ENCODE data around the gene RASAL3.
A peak's percentile ranks its signal among the peaks of the same experiment; 100 is the strongest.

RASAL3 gene

DNA sequence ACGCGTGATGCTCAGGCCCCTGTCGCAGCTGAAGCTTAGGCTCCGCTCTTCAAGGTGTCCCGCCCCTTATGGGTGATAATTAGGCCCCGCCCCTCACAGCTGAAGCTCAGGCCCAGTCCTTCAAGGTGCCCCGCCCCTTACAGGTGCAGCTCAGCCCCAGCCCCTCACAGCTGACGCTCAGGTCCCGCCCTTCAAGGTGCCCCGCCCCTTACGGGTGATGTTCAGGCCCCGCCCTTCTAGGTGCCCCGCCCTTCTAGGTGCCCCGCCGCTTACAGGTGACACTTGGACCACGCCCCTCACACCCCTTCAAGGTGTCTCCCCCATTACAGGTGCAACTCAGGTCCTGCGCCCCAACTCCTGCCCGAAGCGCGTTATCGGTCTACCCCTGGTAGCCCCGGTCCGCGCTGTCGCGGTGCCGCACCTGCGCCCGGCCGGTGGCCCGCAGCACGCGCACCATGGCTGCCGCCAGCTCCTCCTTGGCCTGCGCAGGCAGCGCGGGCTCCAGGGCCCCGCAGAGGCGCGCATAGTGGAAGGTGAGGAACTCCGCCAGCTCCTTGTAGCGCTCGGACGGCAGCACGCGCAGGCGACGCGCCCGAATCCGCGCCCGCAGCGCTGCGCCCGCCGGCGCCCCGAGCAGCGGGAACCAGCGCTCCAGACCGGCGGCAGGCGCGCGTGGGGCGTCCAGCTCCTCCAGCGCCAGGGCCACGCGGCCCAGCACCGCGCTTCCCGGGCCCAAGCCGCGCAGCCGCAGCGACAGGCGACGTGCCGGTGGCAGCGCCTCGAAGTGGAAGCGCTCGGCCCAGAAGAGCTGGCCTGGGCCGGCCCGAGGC is 7.3 kb downstream of the RASAL3 start:
- Mint-ChIP-seq H3K36me3 (ENCODE audit: low read depth) (peaks cover 4% of the 10 kb centered on the region), H3K4me1 (peaks cover 8% of the 10 kb centered on the region), H3K9me3 (no peaks in the 10 kb centered on the region), H3K27me3 (ENCODE audit: low read depth) (peaks cover 84% of the 10 kb centered on the region), H3K27ac (no peak overlapping the region), H3K4me3 (no peak overlapping the region)
- TF ChIP-seq, protein P1, sequence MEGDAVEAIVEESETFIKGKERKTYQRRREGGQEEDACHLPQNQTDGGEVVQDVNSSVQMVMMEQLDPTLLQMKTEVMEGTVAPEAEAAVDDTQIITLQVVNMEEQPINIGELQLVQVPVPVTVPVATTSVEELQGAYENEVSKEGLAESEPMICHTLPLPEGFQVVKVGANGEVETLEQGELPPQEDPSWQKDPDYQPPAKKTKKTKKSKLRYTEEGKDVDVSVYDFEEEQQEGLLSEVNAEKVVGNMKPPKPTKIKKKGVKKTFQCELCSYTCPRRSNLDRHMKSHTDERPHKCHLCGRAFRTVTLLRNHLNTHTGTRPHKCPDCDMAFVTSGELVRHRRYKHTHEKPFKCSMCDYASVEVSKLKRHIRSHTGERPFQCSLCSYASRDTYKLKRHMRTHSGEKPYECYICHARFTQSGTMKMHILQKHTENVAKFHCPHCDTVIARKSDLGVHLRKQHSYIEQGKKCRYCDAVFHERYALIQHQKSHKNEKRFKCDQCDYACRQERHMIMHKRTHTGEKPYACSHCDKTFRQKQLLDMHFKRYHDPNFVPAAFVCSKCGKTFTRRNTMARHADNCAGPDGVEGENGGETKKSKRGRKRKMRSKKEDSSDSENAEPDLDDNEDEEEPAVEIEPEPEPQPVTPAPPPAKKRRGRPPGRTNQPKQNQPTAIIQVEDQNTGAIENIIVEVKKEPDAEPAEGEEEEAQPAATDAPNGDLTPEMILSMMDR (IDR thresholded peaks at IDR 0.05; ENCODE audit: unreplicated experiment in 3 of 3), result no peak

DNA sequence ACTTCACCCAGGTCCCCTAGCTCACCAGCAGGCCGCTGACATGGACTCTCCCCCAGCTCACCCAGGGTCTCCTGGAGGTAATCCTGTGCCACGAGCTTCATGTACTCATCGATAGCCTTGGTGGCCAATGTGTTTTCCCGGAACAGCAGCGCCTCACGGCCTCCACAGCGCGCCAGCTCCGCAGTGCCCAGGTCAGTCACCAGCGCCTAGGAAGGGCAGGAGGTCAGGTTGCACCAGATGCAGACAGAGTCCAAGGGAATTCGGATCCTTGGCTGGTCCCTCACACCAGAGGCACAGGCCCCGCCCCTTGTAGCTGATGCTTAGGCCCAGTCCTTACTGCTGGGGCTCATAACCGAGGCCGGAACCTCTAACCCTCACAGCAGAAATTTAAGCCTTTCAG is 7.9 kb downstream of the RASAL3 start:
- Mint-ChIP-seq H3K27ac (no peak overlapping the region), H3K36me3 (ENCODE audit: low read depth) (peaks cover 4% of the 10 kb centered on the region), H3K27me3 (ENCODE audit: low read depth) (peaks cover 84% of the 10 kb centered on the region), H3K4me3 (no peak overlapping the region), H3K4me1 (peaks cover 8% of the 10 kb centered on the region), H3K9me3 (no peaks in the 10 kb centered on the region)
- TF ChIP-seq, protein P1 (IDR thresholded peaks at IDR 0.05; ENCODE audit: unreplicated experiment in 3 of 3), result no peak

DNA sequence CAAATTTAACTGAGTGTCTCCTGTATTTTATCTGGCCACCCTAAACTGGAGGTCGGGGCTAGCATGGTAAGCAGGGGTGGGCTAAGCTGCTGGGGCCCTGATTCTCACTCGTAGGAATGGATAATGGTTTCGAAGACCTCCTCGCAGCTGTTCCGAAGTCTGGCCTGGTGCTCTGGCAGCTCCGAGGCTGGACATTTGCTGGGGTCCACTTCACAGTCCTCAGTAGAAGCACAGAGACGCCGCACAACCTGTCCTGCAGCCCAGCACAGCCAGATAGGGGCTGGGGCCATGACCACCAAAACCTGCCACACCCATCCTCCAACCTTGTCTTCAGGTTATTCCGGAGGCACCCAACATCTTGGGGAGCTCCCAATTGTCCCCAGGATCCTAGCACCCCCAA is 8.3 kb downstream of the RASAL3 start:
- H3K36me3 Mint-ChIP-seq (ENCODE audit: low read depth), result peaks cover 4% of the 10 kb centered on the region
- no peak overlapping the region for H3K27ac Mint-ChIP-seq
- TF ChIP-seq, protein P1 (IDR thresholded peaks at IDR 0.05; ENCODE audit: unreplicated experiment in 3 of 3), result no peak
- H3K4me3 Mint-ChIP-seq, result no peak overlapping the region
- no peaks in the 10 kb centered on the region for H3K9me3 Mint-ChIP-seq
- peaks cover 8% of the 10 kb centered on the region for H3K4me1 Mint-ChIP-seq
- peaks cover 84% of the 10 kb centered on the region for H3K27me3 Mint-ChIP-seq (ENCODE audit: low read depth)

DNA sequence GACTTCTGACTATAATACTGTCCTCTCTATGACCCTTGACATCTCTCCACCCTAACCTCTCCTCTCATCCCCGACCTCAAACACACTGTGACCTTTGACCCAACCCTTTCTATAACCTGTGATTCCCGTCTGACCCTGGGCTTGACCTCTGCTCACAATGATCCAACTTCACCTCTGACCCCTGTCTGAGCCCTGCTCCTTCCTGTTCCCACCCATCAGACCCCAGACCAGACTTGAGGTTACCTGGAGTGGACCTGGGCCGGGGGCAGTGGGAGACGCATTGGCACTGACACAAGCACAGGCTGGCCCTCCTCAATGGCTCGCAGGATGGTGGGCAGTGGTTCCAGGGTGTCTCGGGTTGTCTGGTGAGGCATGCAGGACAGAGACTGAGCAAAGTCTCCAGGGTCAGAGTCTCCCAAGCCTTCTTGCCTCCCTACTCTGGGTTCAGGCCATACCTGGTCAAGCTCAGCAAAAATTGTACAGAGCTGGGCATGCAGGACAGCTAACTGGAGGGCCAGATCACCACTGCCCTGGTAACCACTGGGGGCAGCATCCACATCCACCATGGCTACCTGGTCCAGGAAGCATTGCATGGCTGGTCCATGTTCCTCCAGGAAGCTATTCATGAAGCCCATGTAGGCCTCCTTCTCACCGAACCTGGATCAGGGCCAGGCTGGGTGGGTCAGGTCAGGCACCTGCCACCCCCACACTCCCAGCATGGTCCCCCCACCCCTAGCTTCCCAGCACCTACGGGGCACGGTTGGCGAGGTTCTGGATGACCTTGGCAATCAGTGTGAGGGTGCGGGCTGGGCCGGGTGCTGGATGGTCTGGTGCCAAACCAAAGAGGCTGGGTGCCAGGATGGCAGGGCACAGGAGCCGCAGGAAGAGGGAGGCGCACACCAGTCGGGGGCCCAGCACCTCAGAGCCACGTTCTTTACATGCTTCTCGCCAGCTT is 10.2 kb downstream of the RASAL3 start:
- peaks cover 8% of the 10 kb centered on the region for H3K4me1 Mint-ChIP-seq

DNA sequence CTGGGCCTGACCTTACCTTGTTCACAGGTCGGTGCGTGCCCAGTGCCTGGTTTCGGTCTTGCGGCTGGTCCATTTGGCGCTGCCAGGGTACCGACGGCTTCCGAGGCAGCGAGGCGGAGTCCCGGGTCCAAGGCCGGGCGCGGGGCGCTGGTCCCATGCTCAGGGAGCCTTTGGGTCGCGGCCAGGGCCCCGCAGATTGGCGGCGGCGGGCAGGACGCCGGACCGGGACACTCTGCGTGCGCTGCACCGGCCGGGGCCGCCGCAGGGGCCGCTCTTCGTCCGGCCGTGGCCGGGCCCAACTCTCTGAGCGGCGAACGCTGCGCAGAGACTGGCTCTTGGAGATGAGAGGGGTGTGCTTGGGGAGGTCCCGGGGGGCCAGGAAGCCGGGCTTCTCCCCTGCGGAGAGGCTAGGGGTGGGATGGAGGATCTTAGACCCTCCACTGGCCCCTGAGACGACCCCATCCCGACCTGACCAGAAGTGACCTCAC is 11.2 kb downstream of the RASAL3 start:
- H3K4me1 Mint-ChIP-seq, result peaks cover 14% of the 10 kb centered on the region
- peak overlapping the region; percentile 62 to 74 (median 69) for H3K4me3 Mint-ChIP-seq
- TF ChIP-seq, protein P1 (IDR thresholded peaks at IDR 0.05; ENCODE audit: unreplicated experiment in 3 of 3), result peak in 1 of 3 experiments; percentile 25
- H3K9me3 Mint-ChIP-seq, result no peaks in the 10 kb centered on the region
- peaks cover 55% of the 10 kb centered on the region for H3K27me3 Mint-ChIP-seq (ENCODE audit: low read depth)
- no peak overlapping the region for H3K27ac Mint-ChIP-seq
- peaks cover 4% of the 10 kb centered on the region for H3K36me3 Mint-ChIP-seq (ENCODE audit: low read depth)

More for the DNA sequence above, 10.2 kb downstream of the RASAL3 start:
- Mint-ChIP-seq H3K27me3 (ENCODE audit: low read depth) (peaks cover 66% of the 10 kb centered on the region), H3K4me3 (peak overlapping the region; percentile 46 to 74 (median 69)), H3K36me3 (ENCODE audit: low read depth) (peaks cover 4% of the 10 kb centered on the region), H3K27ac (no peak overlapping the region), H3K9me3 (no peaks in the 10 kb centered on the region)
- TF ChIP-seq, protein P1 (IDR thresholded peaks at IDR 0.05; ENCODE audit: unreplicated experiment in 3 of 3), result peak in 1 of 3 experiments; percentile 13
